ENCODE results near the gene PTX4.

Gene PTX4

GRCh38 chr16:1523581-1524245 lies 35.0 kb upstream of the PTX4 start:
- no peak for DNase-seq

GRCh38 chr16:1520461-1520860 lies 31.7 kb upstream of the PTX4 start:
- DNase-seq: no peak

DNA sequence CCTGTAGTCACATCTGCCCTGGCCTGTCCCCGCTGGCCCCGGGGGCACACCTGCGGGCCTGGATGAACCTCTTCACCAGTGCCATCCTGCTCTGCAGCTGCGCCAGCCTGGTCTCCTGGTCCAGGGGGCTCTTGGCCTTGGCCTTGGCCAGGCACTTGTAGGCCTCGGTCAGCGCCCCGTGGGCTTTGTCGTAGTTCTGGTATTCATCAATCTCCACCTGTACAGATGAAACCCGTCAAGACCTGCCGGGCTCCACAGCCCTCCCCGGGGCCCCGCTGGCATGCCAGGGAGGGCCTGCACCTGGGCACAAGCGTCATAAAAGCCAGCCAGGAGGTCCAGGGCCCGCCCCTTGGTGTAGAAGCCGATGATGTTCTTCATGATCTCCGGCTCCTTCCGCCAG lies 31.1 kb upstream of the PTX4 start:
- DNase-seq: no peak

GRCh38 chr16:1518626-1519135 lies 29.9 kb upstream of the PTX4 start:
- no peak for DNase-seq

DNA sequence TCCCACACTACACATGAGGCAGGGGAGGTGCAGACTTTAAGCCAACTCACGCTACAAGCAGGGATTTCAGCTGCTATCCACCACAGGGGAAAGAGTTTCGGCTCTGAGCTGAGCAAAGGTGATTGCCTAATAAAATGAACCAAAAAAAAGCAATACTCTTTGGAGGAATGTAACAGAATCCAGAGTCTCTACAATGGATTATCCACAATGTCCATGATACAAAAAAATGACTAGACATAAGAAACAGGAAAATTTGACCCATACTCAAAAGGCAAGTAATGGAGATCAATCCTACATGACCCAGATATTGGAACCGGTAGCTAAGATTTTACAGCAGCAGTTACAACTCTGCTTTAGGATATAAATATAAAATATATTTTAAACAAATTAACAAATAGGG lies 25.8 kb upstream of the PTX4 start:
- DNase-seq: no peak

- DNase-seq: no peak
These were observed 24.0 kb upstream of the PTX4 start for GRCh38 chr16:1512774-1513173.

- no peak for DNase-seq
These were observed 23.2 kb upstream of the PTX4 start for GRCh38 chr16:1511662-1512569.

- DNase-seq: no peak
These were observed 22.2 kb upstream of the PTX4 start for GRCh38 chr16:1510941-1511351.

DNA sequence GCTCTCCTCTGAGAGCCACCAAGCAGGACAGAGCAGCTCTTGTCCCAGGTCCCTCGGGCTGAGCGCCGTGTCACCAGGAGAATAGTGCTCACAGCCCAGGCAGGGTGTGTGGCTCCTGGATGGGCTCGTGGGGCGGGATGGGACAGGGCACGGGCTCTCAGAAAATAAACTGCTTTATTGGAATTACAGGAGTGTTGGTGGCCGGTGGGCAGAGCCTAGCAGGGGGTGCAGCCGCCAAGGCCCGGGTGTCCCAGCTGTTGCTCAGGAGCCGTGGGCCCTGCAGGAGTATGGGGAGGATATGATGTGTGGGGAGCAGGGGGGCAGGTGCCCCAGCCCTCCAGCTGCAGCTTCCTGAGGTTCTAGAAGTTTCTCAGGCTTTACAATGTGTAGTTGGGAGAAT lies 21.5 kb upstream of the PTX4 start:
- DNase-seq: no peak

GRCh38 chr16:1509307-1510221 lies 20.8 kb upstream of the PTX4 start:
- no peak for DNase-seq

DNA sequence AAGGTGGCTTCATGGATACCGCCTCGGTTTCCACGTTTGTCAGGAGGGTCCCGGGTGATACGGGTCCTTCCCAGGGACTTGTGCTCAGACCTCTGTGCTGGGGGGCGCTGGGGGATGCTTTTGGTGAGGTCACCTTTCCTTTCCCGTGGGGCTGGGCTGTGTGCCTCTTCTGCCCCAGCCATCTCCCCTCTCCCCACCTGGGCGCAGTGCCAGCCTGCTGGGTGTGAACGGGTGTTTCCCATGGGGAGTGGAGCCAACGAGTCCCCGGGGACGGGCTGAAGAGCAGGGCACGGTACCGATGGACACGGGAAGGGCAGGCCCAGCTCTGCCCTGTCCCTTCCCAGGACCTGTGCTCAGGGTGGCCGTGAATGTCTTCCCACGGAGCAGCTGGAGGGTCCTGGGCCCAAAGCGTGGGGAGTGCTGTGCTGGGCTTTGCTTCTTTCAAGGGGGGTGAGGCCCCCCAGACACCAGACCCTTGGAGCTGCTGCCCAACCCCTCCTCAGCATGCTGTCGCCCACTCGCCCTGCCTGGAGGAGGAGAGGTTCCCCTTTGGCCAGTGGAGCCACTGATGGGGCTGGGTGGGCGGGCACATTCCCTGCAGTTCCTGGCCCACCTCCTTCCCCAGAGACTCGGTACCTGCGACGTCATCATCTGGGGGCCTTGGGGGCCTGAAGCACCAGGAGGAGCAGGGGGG lies 19.9 kb upstream of the PTX4 start:
- no peak for DNase-seq

GRCh38 chr16:1506494-1507213 lies 17.9 kb upstream of the PTX4 start:
- DNase-seq: no peak

DNA sequence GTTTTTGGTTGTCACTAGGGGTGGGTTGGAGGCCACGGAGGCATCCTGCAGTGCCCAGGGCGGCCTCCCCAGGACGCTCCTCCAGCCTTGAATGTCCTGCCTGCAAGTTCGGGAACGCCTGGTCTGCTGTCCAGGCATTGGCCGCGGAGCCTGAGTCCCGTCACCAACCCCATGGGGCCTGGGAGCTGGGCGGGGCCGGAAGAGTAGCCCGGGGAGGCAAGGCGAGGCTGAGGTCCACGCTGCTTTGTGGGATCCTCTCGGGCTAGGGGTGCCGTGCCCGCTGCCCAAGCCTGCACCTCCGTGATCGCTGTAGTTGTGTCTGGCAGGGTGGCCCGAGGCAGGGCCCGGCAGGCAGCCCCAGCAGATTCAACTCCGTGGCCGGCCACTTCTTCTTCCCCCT lies 17.2 kb upstream of the PTX4 start:
- no peak for DNase-seq

GRCh38 chr16:1505073-1505844 lies 16.5 kb upstream of the PTX4 start:
- no peak for DNase-seq

DNA sequence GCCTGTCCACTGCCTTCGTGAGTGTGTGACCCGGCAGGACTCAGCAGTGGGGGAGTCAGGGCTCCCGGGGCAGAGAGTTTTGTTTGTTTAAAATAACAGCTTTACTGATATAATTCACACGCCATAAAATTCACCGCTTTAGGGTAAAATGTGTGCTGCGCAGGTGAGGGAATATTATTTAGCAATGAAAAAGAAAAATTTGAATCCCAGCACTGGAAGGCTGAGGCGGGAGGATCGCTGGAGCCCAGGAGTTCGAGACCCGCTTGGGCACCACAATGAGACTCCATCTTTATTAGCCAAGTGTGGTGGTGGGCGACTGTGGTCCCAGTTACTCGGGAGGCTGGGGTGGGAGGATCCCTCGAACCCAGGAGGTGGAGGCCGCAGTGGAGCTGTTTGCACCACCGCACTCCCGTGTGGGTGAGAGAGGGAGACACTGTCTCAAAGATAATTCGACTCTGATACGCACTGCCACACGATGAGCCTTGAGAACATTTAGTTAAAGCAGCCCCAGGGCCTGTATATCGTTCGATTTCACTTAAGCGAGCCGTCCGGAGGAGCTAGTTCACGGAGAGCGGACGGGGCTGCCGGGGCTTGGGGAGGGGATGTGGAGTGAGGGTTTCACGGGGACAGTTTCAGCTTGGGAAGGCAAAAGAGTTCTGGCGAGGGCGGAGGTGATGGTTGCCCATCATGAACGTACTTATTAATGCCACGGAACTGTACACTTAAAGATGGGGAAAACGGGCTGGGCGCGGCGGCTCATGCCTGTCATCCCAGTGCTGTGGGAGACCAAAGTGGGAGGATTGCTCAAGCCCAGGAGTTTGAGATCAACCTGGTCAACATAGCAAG lies 14.6 kb upstream of the PTX4 start:
- DNase-seq: no peak

- DNase-seq: no peak
These were observed 13.6 kb upstream of the PTX4 start for GRCh38 chr16:1502092-1503004.

DNA sequence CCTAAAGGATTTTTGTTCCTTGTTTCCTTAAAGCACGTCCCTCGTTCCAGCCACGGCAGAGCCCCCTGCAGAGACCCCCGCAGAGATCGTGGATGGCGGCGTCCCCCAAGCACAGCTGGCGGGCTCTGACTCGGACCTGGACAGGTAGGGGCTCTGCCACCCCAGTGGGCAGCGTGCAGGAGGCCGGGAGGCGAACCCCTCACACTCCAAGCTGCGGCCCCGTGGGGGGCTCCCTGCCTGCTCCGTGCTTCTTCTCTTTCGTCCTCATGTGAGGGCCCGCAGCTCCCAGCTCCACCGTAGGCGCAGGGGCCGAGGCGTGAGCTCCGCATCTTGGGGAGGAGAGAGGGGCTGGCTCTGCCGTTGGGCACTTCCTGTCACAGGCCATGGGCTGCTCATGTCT lies 12.9 kb upstream of the PTX4 start:
- no peak for DNase-seq

DNA sequence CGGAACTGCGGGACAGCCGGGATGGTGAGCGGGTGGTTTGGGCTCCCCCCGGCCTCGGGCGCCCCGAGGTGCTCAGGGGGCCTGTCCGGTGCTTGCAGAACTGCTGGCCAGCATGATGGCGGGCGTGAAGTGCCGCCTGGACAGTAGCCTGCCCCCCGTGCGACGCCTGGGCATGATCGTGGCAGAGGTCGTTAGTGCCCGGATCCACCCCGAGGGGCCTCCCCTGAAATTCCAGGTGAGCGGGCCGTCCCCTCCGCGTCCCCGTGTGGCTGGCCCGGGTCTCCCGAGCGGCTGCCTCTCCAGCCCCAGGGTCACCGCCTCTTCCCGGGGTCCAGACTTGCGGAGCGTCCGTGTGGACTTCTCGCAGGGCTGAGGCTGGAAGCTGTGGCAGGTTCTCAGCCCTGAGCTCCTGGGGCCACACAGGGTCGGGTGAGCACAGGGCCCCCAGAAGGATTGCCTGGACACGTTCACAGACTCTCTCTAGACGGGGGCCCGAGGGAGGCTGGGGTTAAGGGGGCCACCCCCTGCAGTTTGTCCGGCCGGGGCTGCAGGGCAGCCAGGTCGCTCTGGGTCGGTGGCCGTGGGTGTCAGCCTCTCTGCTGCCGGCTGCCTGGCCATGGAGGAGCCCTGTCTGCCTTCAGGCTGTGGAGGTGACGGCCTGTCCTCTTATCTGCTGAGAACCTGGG lies 11.9 kb upstream of the PTX4 start:
- no peak for DNase-seq
